Activated CD8-positive, alpha-beta memory T cell treated with anti-CD3 and anti-CD28 coated beads, Interleukin-2, amount 50 U/mL, for 1 hour (primary cell): ENCODE results near the gene MAPT.

Source experiments
- DNase-seq: peaks from one replicate; pipeline ENCODE4 v3.0.0-alpha.2; 2020; ENCODE audit errors: extremely low read depth

The MAPT gene

GRCh38 chr17:45973946-45974859 lies 79.8 kb downstream of the MAPT start:
- no peak for DNase-seq

DNA sequence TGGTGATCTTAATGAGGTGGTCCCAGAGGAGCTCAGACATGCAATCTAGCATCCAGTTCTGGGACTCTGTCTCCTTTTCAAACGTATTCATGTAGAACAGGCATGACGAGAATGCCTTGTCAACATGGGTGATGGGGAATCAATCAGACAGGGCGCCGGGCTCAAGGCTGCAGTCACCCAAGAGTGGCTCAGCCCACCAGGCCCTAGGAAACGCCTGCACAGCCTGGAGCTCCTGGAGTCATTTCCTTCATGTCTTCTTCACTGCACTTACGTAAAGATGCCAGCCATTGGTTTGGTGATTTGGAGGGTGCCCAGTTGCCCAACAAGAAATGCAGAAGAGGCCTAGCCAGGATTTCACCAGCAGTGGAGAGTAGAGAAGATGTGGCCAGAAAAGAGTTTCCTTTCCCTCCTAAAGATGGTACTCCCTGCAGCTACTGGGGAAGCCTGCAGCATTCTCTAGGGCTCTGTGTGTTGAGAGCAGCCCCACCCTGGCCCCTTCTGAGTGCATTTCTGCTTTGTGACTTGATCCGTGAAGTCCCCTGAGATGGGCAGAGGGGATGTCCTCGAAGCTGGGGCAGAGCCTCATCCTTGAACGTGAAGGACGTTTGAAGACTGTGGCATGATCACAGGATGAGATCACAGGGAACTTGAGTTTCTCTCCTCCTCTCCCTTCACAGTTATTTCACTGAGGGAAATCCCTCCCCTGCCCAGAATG lies 80.7 kb downstream of the MAPT start:
- DNase-seq: no peak

DNA sequence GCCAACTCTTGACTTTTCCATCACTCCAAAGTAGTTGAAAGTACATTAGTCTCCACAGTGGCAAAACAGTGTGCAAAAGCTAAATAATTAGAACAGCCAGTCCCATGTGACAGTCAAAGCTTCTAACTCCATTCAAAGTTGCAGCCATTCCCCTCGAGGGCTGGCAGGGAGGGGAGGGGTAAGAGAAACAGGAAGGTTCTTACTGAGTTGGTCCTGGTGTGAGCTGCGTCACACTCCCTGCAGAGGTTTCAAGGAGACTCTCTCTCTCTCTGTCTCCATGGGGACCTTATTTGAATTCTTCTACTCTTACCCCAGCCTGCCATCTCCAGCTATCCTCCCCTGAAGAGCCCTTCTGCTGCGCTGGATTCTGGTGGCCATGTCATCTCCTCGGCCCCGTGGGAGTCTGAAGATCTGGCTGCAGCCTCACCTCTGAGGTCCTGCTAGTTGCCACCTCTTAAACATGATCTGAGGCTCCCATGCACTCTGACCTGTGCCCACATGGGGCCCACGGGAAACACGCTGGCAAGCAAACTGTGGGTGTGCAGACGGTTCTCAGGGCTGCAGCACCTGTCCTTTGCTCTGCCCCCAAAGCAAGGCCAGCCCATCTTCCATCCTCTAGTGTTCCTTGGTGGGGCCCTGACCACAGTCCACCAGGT lies 81.4 kb downstream of the MAPT start:
- no peak for DNase-seq

DNA sequence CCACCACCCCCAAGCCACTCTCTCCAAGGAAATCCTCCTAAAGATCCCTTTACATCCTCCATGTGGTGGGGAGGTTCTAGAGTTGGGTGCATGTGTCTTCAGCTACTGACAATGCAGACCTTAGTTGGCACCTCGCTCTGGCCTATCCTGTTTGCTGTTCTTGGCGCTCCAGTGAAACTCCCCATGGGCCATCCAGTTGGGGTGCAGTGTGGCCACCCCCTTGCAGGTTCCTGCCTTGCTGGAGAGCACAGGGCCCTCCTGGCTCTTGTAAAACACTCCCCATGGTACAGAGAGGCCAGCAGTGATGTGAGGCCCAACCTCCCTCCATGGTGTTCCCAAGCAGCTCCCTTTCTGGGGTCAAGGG lies 82.0 kb downstream of the MAPT start:
- DNase-seq: no peak

- no peak for DNase-seq
Observed at GRCh38 chr17:45976755-45977505, 82.6 kb downstream of the MAPT start.

- no peak for DNase-seq
Observed at GRCh38 chr17:45977506-45977824, 83.1 kb downstream of the MAPT start.

DNA sequence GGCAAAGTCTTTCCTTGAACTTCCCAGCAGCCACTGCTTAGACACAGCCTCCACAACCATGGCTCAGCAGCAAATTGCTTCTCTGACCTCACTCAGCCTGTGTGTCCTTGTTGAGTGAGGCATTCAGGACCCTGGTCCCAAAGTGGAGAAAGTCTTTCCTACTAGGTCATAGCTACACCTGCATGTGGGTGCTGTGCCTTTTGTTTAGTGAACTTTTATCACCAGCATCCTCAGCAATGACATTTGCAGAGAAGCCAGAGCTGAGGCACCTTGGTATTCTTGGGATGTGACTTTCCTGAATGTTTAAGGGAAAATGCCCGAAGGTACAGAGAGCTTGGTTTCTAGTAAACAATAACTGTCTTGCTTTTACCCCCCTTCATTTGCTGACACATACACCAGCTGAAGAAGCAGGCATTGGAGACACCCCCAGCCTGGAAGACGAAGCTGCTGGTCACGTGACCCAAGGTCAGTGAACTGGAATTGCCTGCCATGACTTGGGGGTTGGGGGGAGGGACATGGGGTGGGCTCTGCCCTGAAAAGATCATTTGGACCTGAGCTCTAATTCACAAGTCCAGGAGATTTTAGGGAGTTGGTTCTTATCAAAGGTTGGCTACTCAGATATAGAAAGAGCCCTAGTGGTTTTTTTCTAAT lies 83.7 kb downstream of the MAPT start:
- DNase-seq: no peak

DNA sequence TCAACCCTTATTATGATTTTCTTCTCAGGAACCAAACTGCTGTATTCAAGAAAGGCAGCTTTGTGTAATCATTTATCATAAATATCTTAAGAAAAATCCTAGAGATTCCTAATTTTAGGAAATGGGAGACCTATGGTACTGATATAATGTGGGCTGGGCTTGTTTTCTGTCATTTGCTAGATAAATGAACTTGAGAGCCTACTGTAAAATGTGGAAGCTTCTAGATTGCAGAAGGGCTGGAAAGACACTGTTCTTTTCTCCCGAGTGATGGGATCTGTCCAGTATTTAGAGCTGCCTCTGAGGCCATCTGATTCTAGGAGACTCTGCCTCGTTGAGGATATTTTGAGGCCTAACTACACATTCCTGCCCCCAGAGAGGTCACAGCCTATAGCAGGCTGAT lies 84.8 kb downstream of the MAPT start:
- DNase-seq: no peak

GRCh38 chr17:45980855-45981254 lies 86.5 kb downstream of the MAPT start:
- DNase-seq: no peak

DNA sequence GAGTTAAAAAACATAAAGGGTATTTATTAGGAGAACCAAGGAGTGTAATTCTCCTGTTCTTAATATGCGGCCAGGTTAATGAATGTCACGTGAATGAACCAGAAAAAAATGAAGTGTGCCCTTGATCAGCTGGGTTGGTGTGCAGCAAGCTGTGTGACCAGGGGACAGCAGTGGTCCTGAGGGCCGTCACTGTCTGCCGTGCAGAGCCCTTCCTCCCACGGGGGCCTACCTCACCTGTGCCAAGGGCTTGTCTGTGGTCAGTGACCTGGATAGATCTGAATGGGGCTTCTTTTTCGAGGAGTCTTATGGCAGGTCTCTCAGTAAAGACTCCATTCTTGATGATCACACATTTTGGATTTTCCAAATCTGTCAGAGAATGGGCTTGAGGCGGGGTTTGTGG lies 87.0 kb downstream of the MAPT start:
- no peak for DNase-seq

GRCh38 chr17:45982791-45983613 lies 88.6 kb downstream of the MAPT start:
- no peak for DNase-seq

DNA sequence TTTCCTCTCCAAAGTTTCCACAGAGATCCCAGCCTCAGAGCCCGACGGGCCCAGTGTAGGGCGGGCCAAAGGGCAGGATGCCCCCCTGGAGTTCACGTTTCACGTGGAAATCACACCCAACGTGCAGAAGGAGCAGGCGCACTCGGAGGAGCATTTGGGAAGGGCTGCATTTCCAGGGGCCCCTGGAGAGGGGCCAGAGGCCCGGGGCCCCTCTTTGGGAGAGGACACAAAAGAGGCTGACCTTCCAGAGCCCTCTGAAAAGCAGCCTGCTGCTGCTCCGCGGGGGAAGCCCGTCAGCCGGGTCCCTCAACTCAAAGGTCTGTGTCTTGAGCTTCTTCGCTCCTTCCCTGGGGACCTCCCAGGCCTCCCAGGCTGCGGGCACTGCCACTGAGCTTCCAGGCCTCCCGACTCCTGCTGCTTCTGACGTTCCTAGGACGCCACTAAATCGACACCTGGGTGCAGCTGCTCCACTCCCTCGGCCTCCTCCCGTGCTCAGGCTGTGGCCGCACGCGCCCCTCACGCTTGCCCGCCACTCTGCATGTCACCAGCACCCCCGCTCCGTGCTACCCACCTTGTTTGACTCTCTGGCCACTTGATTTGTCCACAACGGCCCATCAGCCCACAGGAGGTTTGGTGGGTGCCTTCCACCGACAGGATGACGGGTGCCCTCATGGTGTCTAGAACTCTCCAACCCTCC lies 89.4 kb downstream of the MAPT start:
- no peak for DNase-seq

DNA sequence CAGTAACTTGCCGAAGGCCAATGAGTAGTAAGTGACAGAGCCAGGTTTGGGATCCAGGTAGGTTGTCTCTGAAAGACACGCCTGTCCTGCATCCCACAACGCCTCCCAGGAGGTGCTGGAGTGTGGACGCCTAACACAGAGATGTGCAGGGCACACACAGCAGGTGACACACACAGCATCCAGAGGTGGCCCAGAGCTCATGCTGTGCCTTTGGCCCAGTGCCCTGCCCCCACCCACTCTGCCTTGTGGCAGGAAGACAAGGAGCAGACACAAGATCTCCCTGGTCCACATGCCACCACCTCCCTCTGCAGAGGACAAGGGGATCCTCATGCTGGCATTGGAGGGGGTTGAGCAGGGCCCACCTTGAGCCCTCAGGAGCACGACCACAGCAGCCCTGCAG lies 90.0 kb downstream of the MAPT start:
- DNase-seq: no peak

GRCh38 chr17:45985447-45985846 lies 91.1 kb downstream of the MAPT start:
- DNase-seq: no peak

GRCh38 chr17:45986056-45986455 lies 91.7 kb downstream of the MAPT start:
- no peak for DNase-seq

DNA sequence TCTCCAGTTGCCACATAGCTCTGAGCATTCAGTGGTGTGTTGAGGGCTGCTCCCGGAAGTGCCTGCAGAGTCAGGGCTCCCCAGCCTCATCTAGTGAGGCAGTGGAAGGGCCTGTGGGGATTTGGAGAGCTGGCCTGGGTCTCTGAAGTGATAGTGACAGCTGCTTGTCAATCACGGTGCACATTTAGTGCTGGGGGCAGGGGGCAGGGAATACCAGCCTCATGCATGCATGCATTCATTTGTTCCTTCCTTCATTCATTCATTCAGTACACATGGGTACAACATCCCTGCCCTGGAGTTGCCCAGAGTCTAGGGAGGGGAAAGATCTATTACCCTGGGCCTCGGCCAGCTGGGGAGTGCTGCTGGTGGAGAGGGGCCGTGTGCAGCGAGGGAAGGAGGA lies 93.4 kb downstream of the MAPT start:
- no peak for DNase-seq

DNA sequence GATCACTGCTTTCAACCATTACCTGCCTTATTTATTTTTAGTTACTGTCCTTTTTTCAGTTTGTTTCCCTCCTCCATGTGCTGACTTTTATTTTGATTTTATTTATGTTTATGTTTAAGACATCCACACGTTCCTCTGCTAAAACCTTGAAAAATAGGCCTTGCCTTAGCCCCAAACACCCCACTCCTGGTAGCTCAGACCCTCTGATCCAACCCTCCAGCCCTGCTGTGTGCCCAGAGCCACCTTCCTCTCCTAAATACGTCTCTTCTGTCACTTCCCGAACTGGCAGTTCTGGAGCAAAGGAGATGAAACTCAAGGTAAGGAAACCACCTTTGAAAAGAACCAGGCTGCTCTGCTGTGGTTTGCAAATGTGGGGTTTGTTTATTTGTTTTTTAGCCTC lies 95.4 kb downstream of the MAPT start:
- DNase-seq: no peak

GRCh38 chr17:45990886-45991285 lies 96.5 kb downstream of the MAPT start:
- DNase-seq: no peak

- DNase-seq: no peak
Observed at GRCh38 chr17:45991341-45991740, 97.0 kb downstream of the MAPT start.

- no peak for DNase-seq
Observed at GRCh38 chr17:45992175-45992574, 97.8 kb downstream of the MAPT start.
